ENCODE results near the gene AGTRAP. TPM values are rescaled to one million over a fixed set of nuclear protein-coding genes. Genes with fewer than 3 reads are reported as not detected.

Gene AGTRAP
- total RNA-seq, 1 experiment from 2014 or later = 77.7 TPM

DNA sequence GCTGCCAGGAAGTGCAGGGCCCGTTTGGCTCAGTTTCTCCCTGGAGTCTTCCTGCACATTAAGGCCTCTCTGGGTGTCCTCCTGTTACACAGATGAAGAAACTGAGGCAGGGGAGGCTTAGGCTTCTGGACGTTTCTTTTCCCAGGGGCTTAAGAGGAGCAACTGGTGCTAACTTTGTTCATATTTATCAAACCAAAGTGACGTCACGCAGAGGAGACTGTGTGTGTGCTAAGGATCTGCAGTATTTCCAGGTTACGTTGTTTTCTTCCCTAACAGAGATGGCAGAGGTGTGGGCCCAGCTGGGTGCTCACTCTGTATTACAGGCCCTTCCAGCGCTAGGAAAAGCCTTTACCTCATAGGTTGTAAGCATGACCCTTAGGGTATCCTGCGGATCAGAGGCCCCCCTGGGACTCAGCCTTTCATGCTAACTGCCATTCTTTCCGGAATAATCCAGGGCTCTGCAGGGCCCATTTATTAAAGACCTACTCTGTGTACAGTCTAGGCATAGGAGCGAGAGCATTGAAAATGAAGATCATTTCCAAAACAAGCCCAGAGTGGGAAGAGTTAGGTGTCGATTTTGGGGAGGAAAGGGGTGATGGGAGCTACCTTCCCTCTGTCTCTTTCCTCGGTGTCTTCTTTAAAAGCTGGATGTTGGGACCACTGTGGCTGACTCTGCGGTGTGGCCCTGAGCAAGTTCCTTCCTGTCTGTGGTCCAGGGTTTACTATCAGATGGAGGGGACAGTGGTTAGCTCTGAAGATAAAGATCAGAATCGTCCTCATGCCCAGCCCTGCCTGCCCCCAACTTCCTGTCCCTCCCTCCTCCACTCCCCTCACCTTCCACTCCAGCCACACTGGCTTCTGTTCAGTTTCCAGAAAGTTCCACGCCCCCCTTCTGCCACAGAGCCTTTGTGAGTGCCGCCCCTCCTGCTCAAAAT lies 4.6 kb downstream of the AGTRAP start:
- peaks cover 14% of the 10 kb centered on the region for H3K79me2 ChIP-seq (ENCODE audit: low read depth)
- ChIA-PET POLR2A (ENCODE audit: unreplicated experiment) (no interaction called here), CTCF (no interaction called here)
- H3K4me1 ChIP-seq (replicated peaks; ENCODE audit: insufficient read depth) = peaks cover 9% of the 10 kb centered on the region
- no peaks in the 10 kb centered on the region for H3K36me3 ChIP-seq (ENCODE audit: low read depth)
- intact Hi-C loops (cut with micrococcal nuclease; ENCODE audit: unreplicated experiment) = no loop called here
- H3K27ac ChIP-seq = no peak overlapping the region
- H3F3A ChIP-seq (ENCODE audit: insufficient read depth, low read depth) = peaks cover 10% of the 10 kb centered on the region; the same call in 1 of the 2 replicates
- no peak overlapping the region for H2AFZ ChIP-seq
- TF ChIP-seq, protein P1, sequence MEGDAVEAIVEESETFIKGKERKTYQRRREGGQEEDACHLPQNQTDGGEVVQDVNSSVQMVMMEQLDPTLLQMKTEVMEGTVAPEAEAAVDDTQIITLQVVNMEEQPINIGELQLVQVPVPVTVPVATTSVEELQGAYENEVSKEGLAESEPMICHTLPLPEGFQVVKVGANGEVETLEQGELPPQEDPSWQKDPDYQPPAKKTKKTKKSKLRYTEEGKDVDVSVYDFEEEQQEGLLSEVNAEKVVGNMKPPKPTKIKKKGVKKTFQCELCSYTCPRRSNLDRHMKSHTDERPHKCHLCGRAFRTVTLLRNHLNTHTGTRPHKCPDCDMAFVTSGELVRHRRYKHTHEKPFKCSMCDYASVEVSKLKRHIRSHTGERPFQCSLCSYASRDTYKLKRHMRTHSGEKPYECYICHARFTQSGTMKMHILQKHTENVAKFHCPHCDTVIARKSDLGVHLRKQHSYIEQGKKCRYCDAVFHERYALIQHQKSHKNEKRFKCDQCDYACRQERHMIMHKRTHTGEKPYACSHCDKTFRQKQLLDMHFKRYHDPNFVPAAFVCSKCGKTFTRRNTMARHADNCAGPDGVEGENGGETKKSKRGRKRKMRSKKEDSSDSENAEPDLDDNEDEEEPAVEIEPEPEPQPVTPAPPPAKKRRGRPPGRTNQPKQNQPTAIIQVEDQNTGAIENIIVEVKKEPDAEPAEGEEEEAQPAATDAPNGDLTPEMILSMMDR (conservative IDR thresholded peaks at IDR 0.05) = no peak
- TF ChIP-seq EZH2 (IDR thresholded peaks at IDR 0.05; ENCODE audit: low read depth) = no peak
- H4K20me1 ChIP-seq (ENCODE audit: insufficient read depth) = no peaks in the 10 kb centered on the region
- H3K4me3 ChIP-seq = no peak overlapping the region
- no peak overlapping the region for H3K4me2 ChIP-seq
- H3K27me3 ChIP-seq (ENCODE audit: insufficient read depth, low read depth) = no peaks in the 10 kb centered on the region
- BruUV-seq (replicated peaks) = no TSS peak
- no peaks in the 10 kb centered on the region for H3K9me3 ChIP-seq (ENCODE audit: insufficient read depth, low read depth)
- DNase-seq = no peak
- H3K9me2 ChIP-seq (ENCODE audit: insufficient read depth) = no peaks in the 10 kb centered on the region

GRCh38 chr1:11741482-11741881 lies 5.5 kb downstream of the AGTRAP start:
- Histone ChIP-seq H3K36me3 (ENCODE audit: low read depth) (no peaks in the 10 kb centered on the region), H3K27me3 (ENCODE audit: insufficient read depth, low read depth) (no peaks in the 10 kb centered on the region), H3K4me1 (replicated peaks; ENCODE audit: insufficient read depth) (peaks cover 9% of the 10 kb centered on the region), H4K20me1 (ENCODE audit: insufficient read depth) (no peaks in the 10 kb centered on the region), H3F3A (ENCODE audit: insufficient read depth, low read depth) (peaks cover 7% of the 10 kb centered on the region; the same call in 1 of the 2 replicates), H3K79me2 (ENCODE audit: low read depth) (peaks cover 14% of the 10 kb centered on the region), H3K9me2 (ENCODE audit: insufficient read depth) (no peaks in the 10 kb centered on the region), H3K4me3 (no peak overlapping the region), H3K4me2 (no peak overlapping the region), H2AFZ (no peak overlapping the region), H3K27ac (no peak overlapping the region), H3K9me3 (ENCODE audit: insufficient read depth, low read depth) (no peaks in the 10 kb centered on the region)
- POLR2A ChIA-PET (ENCODE audit: unreplicated experiment) = no interaction called here
- intact Hi-C loops (cut with micrococcal nuclease; ENCODE audit: unreplicated experiment) = no loop called here
- CTCF ChIA-PET = no interaction called here
- BruUV-seq (replicated peaks) = no TSS peak
- no peak for DNase-seq
- no peak for TF ChIP-seq EZH2 (IDR thresholded peaks at IDR 0.05; ENCODE audit: low read depth)
- TF ChIP-seq, protein P1 (conservative IDR thresholded peaks at IDR 0.05) = no peak

- CTCF ChIA-PET = no interaction called here
These were observed 6.1 kb downstream of the AGTRAP start for GRCh38 chr1:11741919-11742558.

More at GRCh38 chr1:11741919-11742558, 6.1 kb downstream of the AGTRAP start:
- intact Hi-C loops (cut with micrococcal nuclease; ENCODE audit: unreplicated experiment) = no loop called here
- H3K9me3 ChIP-seq (ENCODE audit: insufficient read depth, low read depth) = no peaks in the 10 kb centered on the region
- no peak overlapping the region for H2AFZ ChIP-seq
- H3K4me1 ChIP-seq (replicated peaks; ENCODE audit: insufficient read depth) = peaks cover 9% of the 10 kb centered on the region
- H3K79me2 ChIP-seq (ENCODE audit: low read depth) = peaks cover 14% of the 10 kb centered on the region
- POLR2A ChIA-PET (ENCODE audit: unreplicated experiment) = interaction anchor here (0.6 kb wide), 1 partner anchor 17 kb away, joined by 3 read pairs; no protein-coding TSS in a partner anchor
- H3K36me3 ChIP-seq (ENCODE audit: low read depth) = no peaks in the 10 kb centered on the region
- no peaks in the 10 kb centered on the region for H3K9me2 ChIP-seq (ENCODE audit: insufficient read depth)
- TF ChIP-seq EZH2 (IDR thresholded peaks at IDR 0.05; ENCODE audit: low read depth) = no peak
- TF ChIP-seq, protein P1 (conservative IDR thresholded peaks at IDR 0.05) = no peak
- H3K27me3 ChIP-seq (ENCODE audit: insufficient read depth, low read depth) = no peaks in the 10 kb centered on the region
- no peaks in the 10 kb centered on the region for H4K20me1 ChIP-seq (ENCODE audit: insufficient read depth)
- DNase-seq = no peak
- H3K4me2 ChIP-seq = no peak overlapping the region
- no TSS peak for BruUV-seq (replicated peaks)
- H3K27ac ChIP-seq = no peak overlapping the region
- H3F3A ChIP-seq (ENCODE audit: insufficient read depth, low read depth) = peaks cover 7% of the 10 kb centered on the region; the same call in 1 of the 2 replicates
- H3K4me3 ChIP-seq = no peak overlapping the region

Data from PC-9 (cell line).